Measurements from ENCODE around the gene KRTAP4-2.
"Not testable (repeated sequence)": the region's sequence is repeated elsewhere in the genome, so short reads cannot be mapped to it uniquely, and the experiment has no call there.

The KRTAP4-2 gene

DNA sequence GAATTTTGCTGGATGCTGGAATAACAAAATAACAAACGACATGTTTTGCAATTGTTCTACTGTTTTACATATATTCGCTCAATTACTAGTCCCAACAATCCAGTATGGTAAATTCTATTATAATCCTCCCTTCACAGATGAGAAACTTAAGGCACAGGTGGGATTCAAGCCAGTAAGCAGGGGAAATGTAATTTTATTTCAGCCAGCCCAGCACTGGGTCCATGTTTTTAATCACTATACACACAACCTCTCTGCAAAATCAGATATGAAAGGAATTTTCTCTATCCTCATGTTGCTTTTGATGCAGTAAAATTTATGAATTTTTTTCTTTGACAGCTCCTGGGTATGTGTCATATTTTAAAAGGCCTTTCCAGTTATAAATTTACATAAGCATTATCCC, 32.8 kb downstream of the KRTAP4-2 start:
- Histone ChIP-seq H3K4me3 (ENCODE audit: insufficient read depth, low read depth, low read length) (no peak overlapping the region), H3K27me3 (ENCODE audit: control insufficient read depth, insufficient read depth, low read length, poor library complexity, severe bottlenecking) (no peaks in the 10 kb centered on the region), H3K4me1 (ENCODE audit: control insufficient read depth, insufficient read depth, low read length) (no peaks in the 10 kb centered on the region), H3K9me3 (ENCODE audit: control insufficient read depth, low read length) (no peaks in the 10 kb centered on the region), H3K36me3 (ENCODE audit: control insufficient read depth, insufficient read depth, low read length) (no peaks in the 10 kb centered on the region), H3K27ac (ENCODE audit: insufficient read depth, low read depth, low read length, poor library complexity, severe bottlenecking) (no peak overlapping the region)
- 97 to 100% methylated on average over 2 of the region's 2 CpGs for WGBS, 2 experiments

DNA sequence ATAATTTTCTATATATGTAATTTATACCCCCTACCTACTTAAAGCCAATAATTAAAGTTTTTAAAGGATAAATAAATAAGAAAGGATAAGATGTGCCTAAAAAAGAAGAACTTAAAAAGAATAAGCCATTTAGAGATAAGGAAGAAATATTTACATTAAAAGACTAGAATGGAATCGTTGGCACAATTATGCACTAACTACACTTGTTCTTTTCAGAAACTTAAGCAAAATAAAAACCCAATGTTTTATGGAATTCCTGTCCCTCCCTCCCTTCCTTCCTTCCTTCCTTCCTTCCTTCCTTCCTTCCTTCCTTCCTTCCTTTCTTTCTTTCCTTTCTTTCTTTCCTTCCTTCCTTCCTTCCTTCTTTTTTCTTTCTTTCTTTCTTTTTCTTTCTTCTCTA, 33.2 kb downstream of the KRTAP4-2 start:
- Histone ChIP-seq H3K27me3 (ENCODE audit: control insufficient read depth, insufficient read depth, low read length, poor library complexity, severe bottlenecking) (no peaks in the 10 kb centered on the region), H3K9me3 (ENCODE audit: control insufficient read depth, low read length) (no peaks in the 10 kb centered on the region), H3K36me3 (ENCODE audit: control insufficient read depth, insufficient read depth, low read length) (no peaks in the 10 kb centered on the region), H3K4me3 (ENCODE audit: insufficient read depth, low read depth, low read length) (no peak overlapping the region), H3K4me1 (ENCODE audit: control insufficient read depth, insufficient read depth, low read length) (no peaks in the 10 kb centered on the region), H3K27ac (ENCODE audit: insufficient read depth, low read depth, low read length, poor library complexity, severe bottlenecking) (no peak overlapping the region)
- WGBS, 2 experiments = 94 to 100% methylated on average over 1 of the region's 1 CpG

GRCh38 chr17:41141361-41141760, 36.7 kb downstream of the KRTAP4-2 start:
- H3K4me1 ChIP-seq (ENCODE audit: control insufficient read depth, insufficient read depth, low read length) = no peaks in the 10 kb centered on the region
- H3K9me3 ChIP-seq (ENCODE audit: control insufficient read depth, low read length) = no peaks in the 10 kb centered on the region
- H3K4me3 ChIP-seq (ENCODE audit: insufficient read depth, low read depth, low read length) = no peak overlapping the region
- no peaks in the 10 kb centered on the region for H3K27me3 ChIP-seq (ENCODE audit: control insufficient read depth, insufficient read depth, low read length, poor library complexity, severe bottlenecking)
- no peak overlapping the region for H3K27ac ChIP-seq (ENCODE audit: insufficient read depth, low read depth, low read length, poor library complexity, severe bottlenecking)
- H3K36me3 ChIP-seq (ENCODE audit: control insufficient read depth, insufficient read depth, low read length) = no peaks in the 10 kb centered on the region

- Histone ChIP-seq H3K4me3 (ENCODE audit: insufficient read depth, low read depth, low read length) (no peak within 1 kb of the TSS), H3K9me3 (ENCODE audit: control insufficient read depth, low read length) (no peaks in the 10 kb centered on the region), H3K36me3 (ENCODE audit: control insufficient read depth, insufficient read depth, low read length) (no peaks in the 10 kb centered on the region), H3K27me3 (ENCODE audit: control insufficient read depth, insufficient read depth, low read length, poor library complexity, severe bottlenecking) (no peaks in the 10 kb centered on the region), H3K4me1 (ENCODE audit: control insufficient read depth, insufficient read depth, low read length) (no peaks in the 10 kb centered on the region), H3K27ac (ENCODE audit: insufficient read depth, low read depth, low read length, poor library complexity, severe bottlenecking) (no peak within 1 kb of the TSS)
- WGBS, 2 experiments = 86 to 96% methylated on average over 6 of the region's 6 CpGs
Observed at GRCh38 chr17:41140360-41141131, 37.5 kb downstream of the KRTAP4-2 start, which contains the start of gene KRTAP4-6. Gene KRTAP4-6, minus strand, starts transcription at chr17:41140544. Its CDS starts 57 bp downstream, at chr17:41140487.

- not testable (repeated sequence) for H3K9me3 ChIP-seq (ENCODE audit: control insufficient read depth, low read length); H3K4me1 ChIP-seq (ENCODE audit: control insufficient read depth, insufficient read depth, low read length); H3K4me3 ChIP-seq (ENCODE audit: insufficient read depth, low read depth, low read length); H3K36me3 ChIP-seq (ENCODE audit: control insufficient read depth, insufficient read depth, low read length); H3K27me3 ChIP-seq (ENCODE audit: control insufficient read depth, insufficient read depth, low read length, poor library complexity, severe bottlenecking); H3K27ac ChIP-seq (ENCODE audit: insufficient read depth, low read depth, low read length, poor library complexity, severe bottlenecking)
- 87 to 91% methylated on average over 12 of the region's 12 CpGs for WGBS, 2 experiments
Observed at GRCh38 chr17:41139865-41140264, 38.2 kb downstream of the KRTAP4-2 start.

DNA sequence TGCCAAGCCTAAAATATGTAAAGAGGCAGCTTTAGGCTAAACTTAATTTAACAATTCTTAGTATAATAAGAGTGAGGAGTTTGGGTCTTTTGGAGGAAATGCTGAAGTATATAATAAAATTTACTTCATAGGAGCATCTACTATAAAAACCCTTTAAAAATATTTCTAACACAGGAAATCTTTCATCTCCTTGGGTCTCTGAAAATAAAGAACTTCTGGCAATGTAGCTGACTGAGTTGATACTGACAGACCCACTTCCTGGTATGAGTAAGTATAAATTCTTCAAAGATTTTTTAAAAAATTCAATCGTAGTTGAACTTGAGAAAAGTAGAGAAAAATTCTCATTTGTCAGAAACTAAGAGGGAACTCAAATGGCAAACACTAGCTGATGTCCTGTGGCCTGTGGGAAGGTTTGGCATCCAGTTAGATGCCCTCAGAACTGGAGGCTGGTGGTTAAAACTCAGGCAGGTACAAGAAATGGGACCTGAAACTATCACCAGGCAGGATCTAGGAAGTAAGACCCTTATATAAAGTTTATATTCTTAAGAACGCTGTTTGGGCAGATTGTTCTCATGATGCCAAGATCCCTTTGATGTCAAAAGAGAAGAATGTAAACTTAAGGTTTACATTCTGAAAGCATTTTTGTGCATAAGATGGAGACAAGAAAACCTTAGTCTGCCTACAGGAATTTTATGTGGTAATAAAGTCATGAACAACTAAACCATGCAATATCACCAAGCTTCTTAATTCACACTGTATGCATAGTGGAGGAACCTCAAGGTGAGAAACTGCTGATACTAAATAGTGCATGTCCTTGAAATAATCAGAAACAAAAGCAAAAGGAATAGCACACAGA, 43.9 kb downstream of the KRTAP4-2 start:
- no peak overlapping the region for H3K27ac ChIP-seq (ENCODE audit: insufficient read depth, low read depth, low read length, poor library complexity, severe bottlenecking)
- no peaks in the 10 kb centered on the region for H3K36me3 ChIP-seq (ENCODE audit: control insufficient read depth, insufficient read depth, low read length)
- H3K27me3 ChIP-seq (ENCODE audit: control insufficient read depth, insufficient read depth, low read length, poor library complexity, severe bottlenecking) = no peaks in the 10 kb centered on the region
- WGBS, 2 experiments = 93 to 97% methylated on average over 2 of the region's 2 CpGs
- no peaks in the 10 kb centered on the region for H3K9me3 ChIP-seq (ENCODE audit: control insufficient read depth, low read length)
- no peaks in the 10 kb centered on the region for H3K4me1 ChIP-seq (ENCODE audit: control insufficient read depth, insufficient read depth, low read length)
- no peak overlapping the region for H3K4me3 ChIP-seq (ENCODE audit: insufficient read depth, low read depth, low read length)

DNA sequence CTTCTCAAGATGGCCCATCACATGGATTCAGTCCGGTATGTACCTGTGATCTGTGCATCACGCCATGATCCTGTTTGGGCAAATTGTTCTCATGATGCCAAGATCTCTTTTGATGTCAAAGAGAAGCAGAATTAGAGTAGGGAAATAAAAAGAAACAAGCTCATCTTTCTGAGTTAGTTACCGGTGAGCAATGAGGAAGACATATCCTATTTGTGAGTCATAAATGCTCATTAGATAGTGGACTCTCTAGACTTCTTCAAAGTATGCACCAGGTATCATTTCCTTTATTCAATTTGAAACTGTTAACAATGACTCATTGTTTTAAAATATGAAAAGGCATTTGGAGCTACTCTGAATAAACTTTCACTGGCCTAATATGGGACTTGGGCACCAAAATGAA, 46.0 kb downstream of the KRTAP4-2 start:
- Histone ChIP-seq H3K4me3 (ENCODE audit: insufficient read depth, low read depth, low read length) (no peak overlapping the region), H3K4me1 (ENCODE audit: control insufficient read depth, insufficient read depth, low read length) (no peaks in the 10 kb centered on the region), H3K27me3 (ENCODE audit: control insufficient read depth, insufficient read depth, low read length, poor library complexity, severe bottlenecking) (no peaks in the 10 kb centered on the region), H3K36me3 (ENCODE audit: control insufficient read depth, insufficient read depth, low read length) (no peaks in the 10 kb centered on the region), H3K9me3 (ENCODE audit: control insufficient read depth, low read length) (no peaks in the 10 kb centered on the region), H3K27ac (ENCODE audit: insufficient read depth, low read depth, low read length, poor library complexity, severe bottlenecking) (no peak overlapping the region)
- 96 to 99% methylated on average over 3 of the region's 3 CpGs for WGBS, 2 experiments

Measured in ectodermal cell (in vitro differentiated cells).